GM18508 (cell line): ENCODE measurements around the gene RBM14.
"Not testable (repeated sequence)": the region's sequence is repeated elsewhere in the genome, so short reads cannot be mapped to it uniquely, and the experiment has no call there.

Source experiments
- ATAC-seq: cut with Tn5 transposase; IDR thresholded peaks from one replicate; pipeline ENCODE4 v1.9.1; 2021; ENCODE audit warnings: moderate number of reproducible peaks; ENCODE audit not compliant: insufficient read depth, unreplicated experiment

The RBM14 gene, protein sequence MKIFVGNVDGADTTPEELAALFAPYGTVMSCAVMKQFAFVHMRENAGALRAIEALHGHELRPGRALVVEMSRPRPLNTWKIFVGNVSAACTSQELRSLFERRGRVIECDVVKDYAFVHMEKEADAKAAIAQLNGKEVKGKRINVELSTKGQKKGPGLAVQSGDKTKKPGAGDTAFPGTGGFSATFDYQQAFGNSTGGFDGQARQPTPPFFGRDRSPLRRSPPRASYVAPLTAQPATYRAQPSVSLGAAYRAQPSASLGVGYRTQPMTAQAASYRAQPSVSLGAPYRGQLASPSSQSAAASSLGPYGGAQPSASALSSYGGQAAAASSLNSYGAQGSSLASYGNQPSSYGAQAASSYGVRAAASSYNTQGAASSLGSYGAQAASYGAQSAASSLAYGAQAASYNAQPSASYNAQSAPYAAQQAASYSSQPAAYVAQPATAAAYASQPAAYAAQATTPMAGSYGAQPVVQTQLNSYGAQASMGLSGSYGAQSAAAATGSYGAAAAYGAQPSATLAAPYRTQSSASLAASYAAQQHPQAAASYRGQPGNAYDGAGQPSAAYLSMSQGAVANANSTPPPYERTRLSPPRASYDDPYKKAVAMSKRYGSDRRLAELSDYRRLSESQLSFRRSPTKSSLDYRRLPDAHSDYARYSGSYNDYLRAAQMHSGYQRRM

DNA sequence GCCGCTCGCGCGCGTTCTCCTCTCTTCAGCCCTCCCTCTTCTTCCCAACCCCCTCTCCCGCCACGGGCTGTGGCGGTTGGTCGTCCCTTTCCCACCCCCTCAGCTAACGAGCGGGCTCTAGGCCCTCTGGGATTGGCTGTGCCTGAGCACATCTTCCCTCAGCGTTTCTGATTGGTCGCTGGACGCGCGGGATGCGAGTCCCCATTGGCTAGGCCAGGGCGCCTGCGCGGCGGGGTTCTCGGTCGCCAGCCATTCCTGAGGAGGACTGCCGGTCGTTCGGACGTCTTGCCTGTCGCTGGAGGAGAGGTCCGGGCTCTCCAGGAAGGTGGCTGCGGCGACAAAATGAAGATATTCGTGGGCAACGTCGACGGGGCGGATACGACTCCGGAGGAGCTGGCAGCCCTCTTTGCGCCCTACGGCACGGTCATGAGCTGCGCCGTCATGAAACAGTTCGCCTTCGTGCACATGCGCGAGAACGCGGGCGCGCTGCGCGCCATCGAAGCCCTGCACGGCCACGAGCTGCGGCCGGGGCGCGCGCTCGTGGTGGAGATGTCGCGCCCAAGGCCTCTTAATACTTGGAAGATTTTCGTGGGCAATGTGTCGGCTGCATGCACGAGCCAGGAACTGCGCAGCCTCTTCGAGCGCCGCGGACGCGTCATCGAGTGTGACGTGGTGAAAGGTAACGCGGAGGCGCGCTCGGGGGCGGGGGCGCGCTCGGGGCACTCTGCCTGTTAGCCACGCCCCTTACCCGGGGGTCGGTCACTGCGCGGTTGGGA is at the start of gene RBM14:
TSS of gene RBM14 (plus strand) at position 252 of the 776 bp plus-strand sequence. CDS start at position 343, 91 bp downstream.
- peak; percentile 66 for ATAC-seq

DNA sequence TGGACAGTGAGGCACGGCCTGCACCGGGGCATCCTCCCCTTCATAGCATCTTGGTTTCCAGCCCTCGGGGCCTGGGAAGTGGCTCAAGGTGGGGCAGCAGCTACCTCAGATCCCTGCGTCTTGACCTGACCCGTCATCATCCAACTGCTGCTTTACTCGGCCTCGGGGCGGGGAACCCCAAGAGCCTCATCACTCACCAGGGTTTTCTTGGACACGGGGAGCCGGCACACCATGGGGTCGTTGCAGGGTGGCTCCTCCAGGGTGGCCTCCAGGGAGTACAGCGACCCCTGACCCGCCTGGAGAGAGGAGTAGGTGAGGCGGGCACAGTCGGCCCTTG is 48.7 kb upstream of the RBM14 start:
- no peak for ATAC-seq

DNA sequence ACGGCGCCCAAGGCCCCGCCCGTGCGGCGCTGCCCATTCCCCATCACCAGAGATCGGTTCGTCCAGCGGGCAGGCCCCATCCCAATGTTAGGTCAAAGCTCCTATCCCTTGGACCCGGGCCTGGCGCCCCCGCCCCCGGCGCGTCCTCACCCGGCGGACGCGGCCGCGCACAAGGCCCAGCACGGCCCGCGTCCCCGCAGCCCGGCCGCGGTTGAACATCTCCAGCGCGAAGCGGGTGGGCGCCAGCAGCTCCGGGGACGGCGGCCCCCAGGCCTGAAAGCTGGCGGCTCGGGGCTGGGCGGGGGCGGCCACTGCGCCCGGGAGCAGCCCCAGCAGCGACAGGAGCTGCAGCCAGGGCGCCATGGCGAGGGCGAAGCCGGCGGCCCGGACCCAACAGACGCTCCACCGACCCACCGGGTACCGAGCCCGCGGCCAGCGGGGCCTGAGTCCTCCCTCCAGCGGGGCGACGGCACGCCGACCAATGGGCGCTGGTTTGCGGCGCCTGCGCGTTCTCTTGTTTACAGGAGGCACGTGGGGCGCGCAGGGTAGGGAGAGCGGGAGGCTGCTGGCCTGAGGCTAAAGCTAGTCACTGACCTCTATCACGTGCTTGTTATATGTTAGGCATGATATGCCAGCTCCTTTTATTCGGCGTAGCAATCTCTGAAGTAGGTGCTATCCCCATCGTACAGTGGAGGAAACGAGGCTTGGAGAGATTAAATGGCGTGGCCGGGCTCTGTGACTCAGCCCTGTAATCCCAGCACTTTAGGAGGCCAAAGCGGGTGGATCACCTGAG is 48.1 kb upstream of the RBM14 start, which contains the start of gene CTSF:
TSS of gene CTSF (minus strand) at position 483 of the 793 bp plus-strand sequence. CDS start at position 363, 120 bp downstream.
- no peak for ATAC-seq

DNA sequence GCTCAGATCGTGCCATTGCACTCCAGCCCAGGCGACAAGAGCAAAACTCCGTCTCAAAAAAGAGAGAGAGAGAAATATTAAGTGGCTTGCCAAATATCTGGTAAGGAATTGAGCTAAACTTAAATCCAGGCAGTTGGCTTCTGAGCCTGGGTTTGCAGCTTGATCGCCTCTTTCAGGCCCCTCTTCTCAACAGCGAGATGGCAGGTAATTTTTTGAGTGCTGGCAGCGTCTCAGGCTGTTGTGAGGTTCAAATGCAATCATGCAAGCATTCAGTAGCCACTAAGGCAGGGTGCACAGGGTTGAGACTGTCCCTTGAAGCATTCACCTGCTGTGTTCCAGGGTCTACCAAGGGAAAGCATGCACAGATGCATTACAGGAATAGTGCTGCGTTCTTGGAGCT is 47.4 kb upstream of the RBM14 start:
- ATAC-seq: no peak

DNA sequence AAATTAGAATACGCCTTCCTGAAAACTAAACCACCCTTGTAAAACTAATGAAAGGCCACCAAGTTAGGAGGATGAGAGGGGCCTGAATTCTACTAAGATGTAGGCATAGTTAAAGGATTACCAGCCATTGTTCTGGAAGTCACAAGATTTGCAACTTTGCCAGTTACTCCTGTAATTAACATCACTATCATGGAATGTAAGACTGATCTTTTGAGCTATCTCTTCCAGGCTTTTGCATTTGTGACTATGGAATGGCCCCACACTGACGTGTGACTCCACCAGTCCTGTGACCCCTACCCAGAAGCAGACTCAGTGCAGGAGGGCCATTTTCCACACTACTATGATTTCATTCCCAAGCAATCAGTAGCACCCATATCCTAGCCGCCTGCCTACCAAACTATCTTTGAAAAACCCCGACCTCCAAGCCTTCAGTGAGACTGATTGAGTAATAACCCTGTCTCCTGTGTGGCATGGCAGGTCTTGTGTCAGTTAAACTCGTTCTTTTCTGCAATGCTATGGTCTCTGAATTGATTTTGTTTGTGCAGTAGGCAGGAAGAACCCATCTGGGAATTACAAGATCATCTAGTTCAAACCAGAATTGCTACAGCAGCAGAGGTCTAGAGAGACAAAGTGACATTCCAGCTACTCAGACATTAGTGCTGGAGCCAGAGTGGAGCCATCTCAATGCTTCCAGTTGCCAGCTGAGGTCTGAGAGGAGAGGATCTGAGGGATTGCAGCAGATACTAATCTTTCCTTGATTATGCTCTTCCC is 46.2 kb upstream of the RBM14 start:
- ATAC-seq: no peak

DNA sequence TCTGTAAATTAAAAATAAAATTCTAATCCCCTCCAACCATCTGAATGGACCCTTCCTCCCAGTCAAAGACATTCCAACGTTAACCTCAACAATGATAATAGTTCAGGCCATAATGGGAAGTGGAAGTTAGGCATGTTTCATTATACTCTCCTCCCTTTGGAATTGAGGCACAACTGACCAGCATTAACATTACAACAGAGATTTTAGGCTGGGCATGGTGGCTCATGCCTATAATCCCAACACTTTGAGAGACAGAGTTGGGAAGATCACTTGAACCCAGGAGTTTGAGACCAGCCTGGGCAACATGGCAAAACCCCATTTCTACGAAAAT is 45.6 kb upstream of the RBM14 start:
- ATAC-seq: no peak

DNA sequence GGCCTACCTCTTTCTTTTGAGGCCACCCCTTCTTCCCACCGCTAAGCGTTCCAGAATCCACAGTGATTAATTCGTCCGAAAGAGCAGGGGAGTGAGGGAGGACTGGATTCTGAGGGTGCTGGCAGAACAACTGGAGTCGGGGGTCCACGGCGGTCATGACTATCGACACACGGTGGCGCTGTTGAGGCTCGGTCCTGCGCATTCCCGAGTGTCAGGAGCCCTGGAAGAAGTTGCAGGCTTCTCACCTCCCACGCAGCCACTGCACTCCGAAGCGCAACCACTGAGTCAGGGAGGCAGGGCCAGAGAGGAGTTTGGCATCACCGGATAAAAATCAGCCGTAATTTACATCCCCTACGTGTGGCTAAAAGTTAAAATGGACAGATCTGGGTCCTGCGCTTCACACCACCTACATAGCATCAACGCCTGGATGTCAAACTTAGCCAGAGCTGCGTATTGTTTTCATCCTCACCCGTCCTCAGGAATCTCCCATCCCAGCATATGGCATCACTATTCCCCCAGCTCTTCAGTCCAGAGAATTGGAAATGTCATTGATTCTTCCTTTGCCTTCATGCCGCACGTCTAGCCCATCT is 37.3 kb upstream of the RBM14 start:
- ATAC-seq: no peak

DNA sequence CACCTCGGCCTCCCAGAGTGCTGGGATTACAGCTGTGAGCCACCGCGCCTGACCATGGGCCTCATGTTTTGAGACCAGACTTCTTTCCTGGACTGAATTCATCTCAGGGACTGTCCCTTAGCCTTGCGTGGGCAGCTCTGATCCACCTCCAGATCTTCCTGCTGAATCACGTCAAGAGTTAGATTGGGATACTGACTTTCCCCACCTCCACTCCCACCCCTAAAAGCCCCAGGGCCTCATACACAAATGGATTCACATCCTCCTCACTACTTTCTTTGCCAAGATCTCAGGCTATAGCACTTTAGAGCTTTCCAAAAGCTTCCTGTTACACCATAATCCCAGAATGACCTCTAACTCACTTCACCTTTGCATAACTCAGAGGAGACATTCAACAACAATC is 35.6 kb upstream of the RBM14 start:
- no peak for ATAC-seq

DNA sequence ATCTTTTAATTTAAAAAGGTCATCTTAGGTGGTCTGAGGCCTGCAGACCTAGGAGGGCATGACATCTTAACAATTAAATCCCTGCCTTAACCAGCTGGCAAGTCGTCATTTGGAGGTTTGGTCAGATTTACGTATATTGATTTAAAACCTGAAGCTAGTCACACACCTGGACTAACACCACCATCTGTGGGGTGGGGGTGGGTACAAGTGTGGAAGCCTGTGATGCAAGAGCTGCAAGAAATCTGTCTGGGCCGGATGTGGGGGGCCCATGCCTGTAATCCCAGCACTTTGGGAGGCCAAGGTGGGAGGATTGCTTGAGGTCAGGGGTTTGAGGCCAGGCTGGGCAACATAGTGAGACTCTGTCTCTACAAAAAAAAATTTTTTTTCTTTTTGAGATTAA is 35.2 kb upstream of the RBM14 start:
- ATAC-seq: no peak

DNA sequence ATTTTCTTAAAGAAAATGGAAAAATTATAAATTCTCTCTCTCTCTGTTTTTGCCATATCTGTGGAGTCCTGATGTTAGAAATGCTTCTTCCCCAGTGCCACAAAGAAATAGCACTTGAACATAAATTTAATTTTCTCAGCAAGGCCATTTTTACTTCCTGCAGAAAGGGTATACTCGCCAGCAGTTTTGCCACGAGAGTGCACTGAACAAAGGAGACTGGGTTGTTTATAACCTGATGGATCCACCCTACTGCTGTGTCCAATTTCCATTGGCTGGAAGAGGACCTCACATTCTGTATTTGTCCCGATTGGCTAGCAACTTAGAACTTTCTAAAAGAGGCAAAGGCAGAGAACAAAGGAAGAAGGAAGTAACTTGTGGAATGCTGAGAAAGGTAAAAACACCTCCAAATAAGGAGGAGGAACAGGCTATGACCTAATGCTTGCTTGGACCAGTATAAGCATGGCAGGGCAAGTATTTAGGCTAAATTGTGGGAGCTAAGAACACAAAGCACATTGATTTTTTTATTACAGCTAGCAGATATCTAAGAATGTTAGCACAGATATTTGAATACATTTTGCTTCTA is 33.8 kb upstream of the RBM14 start:
- not testable (repeated sequence) for ATAC-seq

DNA sequence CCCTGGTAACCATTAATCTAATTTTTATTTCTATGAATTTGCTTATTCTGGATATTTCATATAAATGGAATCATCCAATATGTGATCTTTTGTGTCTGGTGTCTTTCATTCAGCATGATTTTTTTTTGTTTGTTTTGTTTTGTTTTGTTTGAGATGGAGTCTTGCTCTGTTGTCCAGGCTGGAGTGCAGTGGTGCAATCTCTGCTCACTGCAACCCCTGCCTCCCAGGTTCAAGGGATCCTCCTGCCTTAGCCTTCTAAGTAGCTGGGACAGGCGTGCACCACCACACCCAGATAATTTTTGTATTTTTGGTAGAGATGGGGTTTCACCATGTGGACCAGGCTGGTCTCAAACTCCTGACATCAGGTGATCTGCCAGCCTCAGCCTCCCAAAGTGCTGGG is 31.0 kb upstream of the RBM14 start:
- not testable (repeated sequence) for ATAC-seq

DNA sequence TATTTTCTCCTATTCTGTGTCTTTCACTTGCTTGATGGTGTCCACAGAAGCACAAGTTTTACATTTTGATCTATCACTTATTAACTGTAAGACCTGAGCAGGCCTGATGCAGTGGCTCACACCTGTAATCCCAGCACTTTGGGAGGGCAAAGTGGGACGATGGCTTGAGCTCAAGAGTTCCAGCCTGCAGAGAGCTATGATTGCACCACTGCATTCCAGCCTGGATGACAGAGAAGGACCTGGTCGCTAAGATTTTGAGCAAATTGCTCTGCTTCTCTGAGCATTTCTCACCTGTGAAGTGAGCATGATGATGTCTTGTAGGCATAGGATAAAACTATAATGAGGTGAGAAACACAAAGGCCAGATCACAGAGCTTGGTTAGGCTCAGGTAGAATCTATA is 30.3 kb upstream of the RBM14 start:
- no peak for ATAC-seq

DNA sequence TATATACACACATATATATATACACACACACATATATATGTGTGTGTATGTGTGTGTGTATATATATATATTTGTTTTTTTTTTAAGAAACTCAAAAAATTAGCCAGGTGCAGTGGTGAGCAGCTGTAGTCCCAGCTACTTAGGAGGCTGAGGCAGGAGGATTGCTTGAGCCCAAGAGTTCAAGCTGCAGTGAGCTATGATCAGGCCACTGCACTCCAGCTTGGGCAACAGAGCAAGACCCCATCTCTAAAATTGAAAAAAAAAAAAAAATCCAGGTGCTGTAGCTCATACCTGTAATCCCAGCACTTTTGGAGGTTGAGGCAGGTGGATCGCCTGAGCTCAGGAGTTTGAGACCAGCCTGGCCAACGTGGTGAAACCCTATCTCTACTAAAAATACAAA is 27.1 kb upstream of the RBM14 start:
- ATAC-seq: not testable (repeated sequence)

DNA sequence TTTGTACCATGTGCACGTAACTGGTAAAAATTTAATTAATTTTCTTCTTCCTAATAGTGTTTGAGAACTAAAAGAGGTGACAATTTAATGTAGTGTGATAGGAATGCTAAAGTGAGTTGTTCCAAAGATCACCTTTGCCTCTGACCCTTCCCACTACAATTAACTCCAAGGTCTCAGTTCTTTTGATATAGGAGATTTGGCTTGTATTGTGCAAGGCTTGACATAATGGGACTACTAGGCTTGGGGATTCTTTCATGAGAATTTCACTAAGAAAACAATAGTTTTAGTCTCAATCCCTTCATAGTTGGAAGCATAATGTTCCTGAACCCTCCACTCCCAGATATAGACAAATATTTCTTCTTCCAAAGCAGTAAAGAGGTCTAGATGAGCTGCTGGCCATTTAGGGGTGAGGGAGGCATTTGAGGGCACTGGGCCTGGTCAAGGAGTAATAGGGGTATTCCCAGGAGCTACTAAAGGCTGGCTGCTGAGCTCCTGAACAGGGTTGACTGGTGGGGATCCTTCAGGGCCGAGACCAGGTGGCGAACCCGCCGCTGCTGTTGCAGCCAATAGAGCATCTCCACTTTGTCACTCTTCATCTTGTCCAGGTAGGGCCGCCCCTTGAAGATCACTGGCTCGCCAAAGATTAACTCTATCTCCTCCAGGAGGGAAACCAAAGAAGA is 26.3 kb upstream of the RBM14 start:
- ATAC-seq: no peak

DNA sequence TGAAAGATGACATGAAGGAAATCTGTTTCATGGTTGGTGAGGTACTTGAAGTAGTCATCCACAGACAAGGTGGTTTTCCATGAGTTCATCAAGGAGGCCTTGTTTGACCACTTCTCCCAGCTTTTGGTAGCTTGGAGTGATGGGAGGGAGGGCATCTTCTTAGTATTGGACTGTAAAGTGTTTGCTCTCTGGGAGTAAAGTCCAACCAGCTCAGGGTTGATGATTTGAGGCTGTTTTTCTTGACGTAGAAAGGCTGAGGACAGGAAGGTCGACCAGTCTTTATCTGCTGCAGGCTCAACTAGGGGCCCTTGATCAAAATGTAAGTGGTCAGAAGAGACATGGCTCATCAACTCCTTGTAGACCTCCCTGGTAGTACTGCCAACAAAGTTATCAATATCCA is 25.3 kb upstream of the RBM14 start:
- ATAC-seq: no peak

DNA sequence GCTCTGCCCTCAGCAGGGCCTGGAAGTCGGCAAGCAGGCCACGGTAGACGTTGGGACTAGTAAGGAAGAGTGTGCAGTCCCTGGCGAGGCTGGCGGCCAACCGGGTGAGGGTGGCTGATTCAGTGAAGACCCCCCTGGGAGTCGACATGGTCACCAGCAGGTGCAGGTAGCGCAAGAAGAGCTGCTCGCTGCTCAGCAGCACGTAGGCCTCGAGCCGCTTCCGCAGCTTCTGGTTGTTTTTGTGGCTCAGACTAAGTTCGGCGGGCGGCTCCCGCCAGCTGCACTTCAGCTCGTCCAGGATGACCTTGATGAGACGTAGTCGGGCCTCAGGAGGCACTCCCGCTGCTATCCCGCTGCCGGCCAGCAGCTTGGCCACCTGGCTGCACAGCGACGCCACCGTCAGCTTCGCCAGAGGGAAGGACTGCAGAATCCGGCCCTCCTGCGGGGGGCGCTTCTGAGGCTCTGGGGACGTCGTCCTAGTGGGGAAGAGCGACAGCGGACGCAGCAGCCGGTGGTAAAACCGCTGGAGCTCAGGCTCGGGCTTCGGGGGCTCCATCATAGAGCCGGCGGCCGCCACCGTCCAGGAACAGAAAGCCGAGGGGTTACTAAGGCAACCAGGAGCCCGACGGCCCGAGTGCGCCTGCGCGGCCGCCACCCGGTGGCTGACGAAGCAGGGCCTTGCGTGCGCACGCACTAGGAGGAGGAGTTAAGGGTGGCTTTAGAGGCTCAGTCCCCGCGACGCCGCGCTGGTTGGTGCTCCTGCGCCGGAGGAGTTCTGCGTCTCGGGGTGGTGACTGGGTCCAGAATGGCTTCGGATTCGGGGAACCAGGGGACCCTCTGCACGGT is 23.8 kb upstream of the RBM14 start, which contains the start of the genes CCDC87 and CCS:
TSS of gene CCDC87 (minus strand) at position 607 of the 846 bp plus-strand sequence. CDS start at position 559, 48 bp downstream.
TSS of gene CCS (plus strand) at position 729 of the 846 bp plus-strand sequence. CDS start at position 806, 77 bp downstream.
- peak; percentile 45 for ATAC-seq

DNA sequence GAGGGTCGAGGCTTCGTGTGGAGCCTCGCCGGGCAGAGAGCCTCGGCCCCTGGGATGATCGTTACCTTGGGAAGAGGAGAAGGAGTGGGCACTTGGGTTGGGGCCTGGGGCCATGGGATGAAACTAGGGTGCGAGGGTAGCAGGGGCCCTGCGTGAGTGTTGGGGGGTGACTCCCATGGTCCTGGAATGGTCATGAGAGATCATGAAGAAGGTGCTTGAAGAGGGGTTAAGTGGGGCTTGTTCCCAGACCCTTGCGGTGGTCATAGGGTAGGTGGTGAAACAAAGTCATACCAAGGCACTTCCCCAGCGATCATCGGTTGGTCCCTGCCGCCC is 23.2 kb upstream of the RBM14 start:
- ATAC-seq: peak; percentile 25
